ENCODE results near the gene CGB8. TPM values are rescaled to one million over a fixed set of nuclear protein-coding genes. Genes with fewer than 3 reads are reported as not detected.

The CGB8 gene
- total RNA-seq, 2 donors from 2014 or later: not detected

- 95% methylated on average over 7 of the region's 7 CpGs for WGBS
- intact Hi-C loops (cut with DNase I): no loop called here
- H3K9me3 ChIP-seq: no peaks in the 10 kb centered on the region
- no peak for TF ChIP-seq POLR2AphosphoS5 (IDR thresholded peaks at IDR 0.05)
- H3K36me3 ChIP-seq: peaks cover 0 to 4% of the 10 kb centered on the region in 2 donors
- H3K27ac ChIP-seq: no peak overlapping the region
- no peak overlapping the region for H3K4me3 ChIP-seq
- DNase-seq (ENCODE audit: low spot score): no peak
- H3K27me3 ChIP-seq (replicated peaks; ENCODE audit: insufficient read depth): no peaks in the 10 kb centered on the region
- H3K4me1 ChIP-seq (replicated peaks): no peaks in the 10 kb centered on the region
These were observed 43.8 kb downstream of the CGB8 start for GRCh38 chr19:49004964-49005614.

DNA sequence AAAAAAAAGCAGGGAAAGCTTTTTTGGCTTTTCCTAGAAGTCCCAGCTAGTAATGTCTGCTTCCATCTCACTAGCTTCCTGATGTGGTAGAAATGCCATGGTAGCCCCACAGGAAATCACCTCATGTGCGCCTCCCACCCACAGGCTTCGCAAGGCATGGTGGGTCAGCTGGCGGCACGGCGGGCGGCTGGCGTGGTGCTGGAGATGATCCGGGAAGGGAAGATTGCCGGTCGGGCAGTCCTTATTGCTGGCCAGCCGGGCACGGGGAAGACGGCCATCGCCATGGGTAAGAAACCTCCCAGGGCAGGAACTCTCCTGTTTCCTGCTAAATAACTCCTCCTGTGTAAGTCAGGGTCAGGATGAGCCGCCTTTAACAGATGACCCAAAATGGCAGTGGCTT is 44.8 kb downstream of the CGB8 start:
- Histone ChIP-seq H3K4me3 (no peak overlapping the region), H3K27me3 (replicated peaks; ENCODE audit: insufficient read depth) (no peaks in the 10 kb centered on the region), H3K9me3 (no peaks in the 10 kb centered on the region), H3K36me3 (peaks cover 0 to 4% of the 10 kb centered on the region in 2 donors), H3K27ac (no peak overlapping the region), H3K4me1 (replicated peaks) (no peaks in the 10 kb centered on the region)
- TF ChIP-seq, protein P1, sequence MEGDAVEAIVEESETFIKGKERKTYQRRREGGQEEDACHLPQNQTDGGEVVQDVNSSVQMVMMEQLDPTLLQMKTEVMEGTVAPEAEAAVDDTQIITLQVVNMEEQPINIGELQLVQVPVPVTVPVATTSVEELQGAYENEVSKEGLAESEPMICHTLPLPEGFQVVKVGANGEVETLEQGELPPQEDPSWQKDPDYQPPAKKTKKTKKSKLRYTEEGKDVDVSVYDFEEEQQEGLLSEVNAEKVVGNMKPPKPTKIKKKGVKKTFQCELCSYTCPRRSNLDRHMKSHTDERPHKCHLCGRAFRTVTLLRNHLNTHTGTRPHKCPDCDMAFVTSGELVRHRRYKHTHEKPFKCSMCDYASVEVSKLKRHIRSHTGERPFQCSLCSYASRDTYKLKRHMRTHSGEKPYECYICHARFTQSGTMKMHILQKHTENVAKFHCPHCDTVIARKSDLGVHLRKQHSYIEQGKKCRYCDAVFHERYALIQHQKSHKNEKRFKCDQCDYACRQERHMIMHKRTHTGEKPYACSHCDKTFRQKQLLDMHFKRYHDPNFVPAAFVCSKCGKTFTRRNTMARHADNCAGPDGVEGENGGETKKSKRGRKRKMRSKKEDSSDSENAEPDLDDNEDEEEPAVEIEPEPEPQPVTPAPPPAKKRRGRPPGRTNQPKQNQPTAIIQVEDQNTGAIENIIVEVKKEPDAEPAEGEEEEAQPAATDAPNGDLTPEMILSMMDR (IDR thresholded peaks at IDR 0.05): no peak
- TF ChIP-seq POLR2AphosphoS5 (IDR thresholded peaks at IDR 0.05) (no peak), POLR2A (IDR thresholded peaks at IDR 0.05) (no peak)
- no peak for DNase-seq (ENCODE audit: low spot score)
- intact Hi-C loops (cut with DNase I): no loop called here
- WGBS: 98% methylated on average over 15 of the region's 15 CpGs

DNA sequence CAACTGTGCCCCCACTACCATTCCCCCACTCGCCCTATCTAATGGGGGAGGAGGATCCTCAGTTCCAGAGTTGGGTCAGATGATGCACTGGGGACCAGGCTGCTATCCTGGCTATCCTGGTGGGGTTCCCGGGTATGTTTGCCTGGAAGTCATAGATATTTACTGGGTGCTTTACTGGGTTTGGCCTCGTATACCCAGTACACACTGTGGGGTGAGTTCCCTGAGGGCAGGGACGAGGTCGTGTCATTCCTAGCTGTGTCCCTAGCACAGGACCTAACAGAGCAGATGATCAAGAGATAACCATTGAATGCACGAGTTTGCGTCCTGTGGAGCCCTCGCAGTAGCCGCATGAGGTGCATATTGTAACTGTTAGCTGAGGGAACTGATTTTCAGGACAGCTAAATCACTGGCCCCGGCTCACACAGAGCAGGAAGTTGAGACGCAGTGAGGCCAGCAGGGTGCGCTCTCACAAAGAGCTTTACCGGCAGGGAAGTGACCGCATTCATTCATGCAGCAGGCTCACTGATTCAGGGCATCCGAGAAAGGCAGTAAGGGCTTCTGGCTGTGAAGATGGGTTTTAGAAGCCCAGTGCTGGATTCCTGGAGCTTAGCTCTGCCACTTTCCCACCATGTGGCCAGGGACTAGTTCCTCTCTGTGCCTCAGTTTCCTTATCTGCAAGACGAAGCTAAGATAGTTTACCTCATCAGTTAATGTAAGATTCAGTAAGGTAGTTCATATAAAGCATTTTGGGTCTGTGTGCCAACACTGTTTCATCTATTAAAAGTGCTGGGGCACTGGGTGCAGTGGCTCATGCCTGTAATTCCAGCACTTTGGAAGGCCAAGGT is 49.2 kb downstream of the CGB8 start:
- Histone ChIP-seq H3K27ac (no peak overlapping the region), H3K9me3 (no peaks in the 10 kb centered on the region), H3K4me3 (no peak overlapping the region), H3K27me3 (replicated peaks; ENCODE audit: insufficient read depth) (no peaks in the 10 kb centered on the region), H3K36me3 (no peaks in the 10 kb centered on the region), H3K4me1 (replicated peaks) (no peaks in the 10 kb centered on the region)
- no peak for TF ChIP-seq POLR2AphosphoS5 (IDR thresholded peaks at IDR 0.05)
- TF ChIP-seq, protein P1 (IDR thresholded peaks at IDR 0.05): peak in 3 of 4 experiments; percentile 21 to 53 (median 41)
- intact Hi-C loops (cut with DNase I): no loop called here
- no peak for DNase-seq (ENCODE audit: low spot score)
- WGBS: 49% methylated on average over 16 of the region's 16 CpGs

DNA sequence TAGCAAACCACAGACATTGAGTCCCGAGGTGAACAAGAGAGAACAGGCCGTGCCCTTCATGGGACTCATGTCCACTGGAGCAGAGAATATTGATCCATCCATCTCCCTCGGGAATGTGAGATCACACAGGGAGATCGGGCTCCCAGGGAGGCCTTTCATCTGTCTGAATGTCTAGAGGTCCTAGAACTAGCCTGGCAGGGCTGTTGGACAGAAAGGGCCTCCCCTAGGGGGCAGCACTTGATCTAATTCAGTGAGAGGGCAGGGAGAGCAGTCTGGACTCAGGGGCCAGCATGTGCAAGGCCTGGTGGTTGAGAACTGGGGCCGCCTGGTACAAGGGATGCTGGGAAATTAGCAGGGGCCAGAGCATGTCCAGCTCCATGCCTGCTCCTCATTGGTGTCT is 50.9 kb downstream of the CGB8 start:
- TF ChIP-seq POLR2A (IDR thresholded peaks at IDR 0.05) (no peak), POLR2AphosphoS5 (IDR thresholded peaks at IDR 0.05) (no peak)
- TF ChIP-seq, protein P1 (IDR thresholded peaks at IDR 0.05): peak in 1 of 4 experiments; percentile 16
- Histone ChIP-seq H3K4me1 (replicated peaks) (peaks cover 6% of the 10 kb centered on the region), H3K27ac (no peak overlapping the region), H3K27me3 (replicated peaks; ENCODE audit: insufficient read depth) (no peaks in the 10 kb centered on the region), H3K36me3 (no peaks in the 10 kb centered on the region), H3K9me3 (no peaks in the 10 kb centered on the region), H3K4me3 (no peak overlapping the region)
- intact Hi-C loops (cut with DNase I): no loop called here
- 72% methylated on average over 5 of the region's 5 CpGs for WGBS
- DNase-seq (ENCODE audit: low spot score): no peak

Small RNAs within 50 kb of the gene (microRNA-seq; reads per million reads assigned to microRNA genes)
- not detected for gene MIR6798

Small RNAs within 50 kb of the gene (small RNA-seq; reads per million reads assigned to genes)
- gene MIR6798: 0 reads per million in 2 donors
- 0 reads per million in 2 donors for gene RN7SL708P

Other genes starting within 250 kb of the CGB8 start
- gene BCAT2, start 238.1 kb downstream of the CGB8 start, total RNA-seq: 10 to 100 TPM; 71.8 to 92.0 TPM
- gene HSD17B14, start 212.6 kb downstream of the CGB8 start, total RNA-seq: 10 to 100 TPM; 11.0 to 11.2 TPM
- gene PLEKHA4, start 180.5 kb downstream of the CGB8 start, total RNA-seq: 10 to 100 TPM in 1 of 2 donors, 1 to 10 TPM in 1; 9.4 to 22.9 TPM
- gene PPP1R15A, start 176.7 kb downstream of the CGB8 start, total RNA-seq: 10 to 100 TPM; 35.1 to 49.0 TPM
- gene TULP2, start 150.4 kb downstream of the CGB8 start, total RNA-seq: 10 to 100 TPM in 1 of 2 donors, not detected in 1; 10.7 TPM
- 100 to 1,000 TPM; 432 to 441 TPM for gene NUCB1, start 148.8 kb downstream of the CGB8 start, total RNA-seq
- 10 to 100 TPM in 1 of 2 donors, 1 to 10 TPM in 1; 4.6 to 12.6 TPM for gene DHDH, start 115.4 kb downstream of the CGB8 start, total RNA-seq
- gene BAX, start 94.2 kb downstream of the CGB8 start, total RNA-seq: 10 to 100 TPM; 52.1 to 62.3 TPM
- 1,000 to 10,000 TPM; 1,764 to 2,124 TPM for gene FTL, start 83.8 kb downstream of the CGB8 start, total RNA-seq
- gene GYS1, start 55.8 kb downstream of the CGB8 start, total RNA-seq: 10 to 100 TPM; 47.3 to 52.0 TPM
- 100 to 1,000 TPM; 110 to 126 TPM for gene RUVBL2, start 55.2 kb downstream of the CGB8 start, total RNA-seq
- gene LHB, start 32.0 kb downstream of the CGB8 start, total RNA-seq: 1 to 10 TPM in 1 of 2 donors, not detected in 1; 5.2 TPM
- not detected for gene CGB3, start 24.8 kb downstream of the CGB8 start, total RNA-seq
- gene CGB2, start 17.2 kb downstream of the CGB8 start, total RNA-seq: not detected
- gene CGB1, start 12.2 kb downstream of the CGB8 start, total RNA-seq: not detected
- gene CGB5, start 5.3 kb downstream of the CGB8 start, total RNA-seq: not detected
- 1 to 10 TPM; 2.0 to 2.1 TPM for gene CGB7, start 8.6 kb upstream of the CGB8 start, total RNA-seq
- gene NTF4, start 15.7 kb upstream of the CGB8 start, total RNA-seq: 10 to 100 TPM in 1 of 2 donors, 1 to 10 TPM in 1; 7.0 to 24.4 TPM
- gene KCNA7, start 23.6 kb upstream of the CGB8 start, total RNA-seq: not detected
- 100 to 1,000 TPM; 318 to 391 TPM for gene SNRNP70, start 36.3 kb upstream of the CGB8 start, total RNA-seq
- gene LIN7B, start 65.3 kb upstream of the CGB8 start, total RNA-seq: 10 to 100 TPM; 31.2 to 64.3 TPM
- 10 to 100 TPM in 1 of 2 donors, 1 to 10 TPM in 1; 2.2 to 11.1 TPM for gene C19orf73, start 70.0 kb upstream of the CGB8 start, total RNA-seq
- 10 to 100 TPM; 12.3 to 18.2 TPM for gene PPFIA3, start 70.4 kb upstream of the CGB8 start, total RNA-seq
- 1 to 10 TPM; 3.8 to 6.7 TPM for gene HRC, start 106.3 kb upstream of the CGB8 start, total RNA-seq
- gene TRPM4, start 108.7 kb upstream of the CGB8 start, total RNA-seq: 100 to 1,000 TPM in 1 of 2 donors, 10 to 100 TPM in 1; 99.0 to 126 TPM